HCT116 (cell line): ENCODE measurements around the gene BTF3. TPM values are rescaled to one million over a fixed set of nuclear protein-coding genes. Genes with fewer than 3 reads are reported as not detected.

Experiments
- ATAC-seq: fragments of 200-7000 bp; cut with Tn5 transposase; 2 replicates; pipeline ENCODE4 v1.9.1; 2020; ENCODE audit warnings: mild to moderate bottlenecking, moderate library complexity
- BruUV-seq: library from RNA; stranded (reverse); fragments of 400-500 nt; replicated peaks from 2 replicates; lab custom pipeline; 2021; lab: Mats Ljungman, UMichigan
- CTCF ChIA-PET: fragments of 300-600 bp; sonication (Branson Sonifier 250); formaldehyde crosslinking; loops from one replicate; lab custom pipeline; 2021; ENCODE audit warnings: antibody characterized with exemption; lab: Charles Lee
- POLR2A ChIA-PET: fragments of 300-600, 350-600 bp; sonication (Branson Sonifier 250); formaldehyde crosslinking; loops from one replicate; lab custom pipeline; 2021; ENCODE audit warnings: antibody characterized with exemption; lab: Charles Lee
- RAD21 ChIA-PET, 2 experiments: fragments of 300-600 bp; sonication (Branson Sonifier 250); formaldehyde crosslinking; loops; one replicate each; lab custom pipeline; 2023; ENCODE audit warnings: low total read pairs in 2 of 2; ENCODE audit not compliant: uncharacterized antibody in 2 of 2, unreplicated experiment in 2 of 2, low non-redundant PET in 1 of 2; lab: Charles Lee
- DNase-seq: peaks from one replicate; pipeline ENCODE4 v3.0.0-alpha.2; 2010; ENCODE audit warnings: low read depth, low spot score
- H2AFZ ChIP-seq: fragments of 200-600 bp; shearing (Covaris generic), sonication (generic); 2 replicates; pipeline ENCODE4 v1.6.1; 2017; ENCODE audit warnings: low read depth, mixed run types, mixed read lengths, antibody characterized with exemption, low read length; ENCODE audit not compliant: poor library complexity, severe bottlenecking
- H3K27ac ChIP-seq: 2 replicates; pipeline ENCODE4 v1.5.1; 2012; ENCODE audit warnings: low read depth, low read length
- H3K27me3 ChIP-seq: fragments of 200-600 bp; sonication (generic); 2 replicates; pipeline ENCODE4 v1.6.1; 2016; ENCODE audit warnings: mixed run types, low read length, mixed read lengths; ENCODE audit not compliant: insufficient read depth
- H3K36me3 ChIP-seq, 2 experiments: fragments of 200-500 bp in 1 of 2; fragments of 200-600 bp in 1 of 2; sonication (Bioruptor generic) in 1 of 2; sonication (generic) in 1 of 2; 2 replicates each; pipeline versions ENCODE4 v1.5.1 to v1.6.1; 2014 to 2016; ENCODE audit warnings: low read length in 2 of 2, inconsistent platforms in 1 of 2, mixed read lengths in 1 of 2, mixed run types in 1 of 2; ENCODE audit not compliant: insufficient read depth in 2 of 2, control insufficient read depth in 1 of 2
- H3K4me1 ChIP-seq, 2 experiments: fragments of 200-600 bp in 1 of 2; sonication (generic) in 1 of 2; 2 replicates each; pipeline versions ENCODE4 v1.5.1 to v1.6.1; 2012 to 2017; ENCODE audit warnings: low read length in 2 of 2, inconsistent platforms in 1 of 2, mild to moderate bottlenecking in 1 of 2, mixed read lengths in 1 of 2, mixed run types in 1 of 2, moderate library complexity in 1 of 2; ENCODE audit not compliant: insufficient read depth in 2 of 2, control insufficient read depth in 1 of 2
- H3K4me2 ChIP-seq: fragments of 200-600 bp; sonication (generic); 2 replicates; pipeline ENCODE4 v1.6.1; 2017; ENCODE audit warnings: mixed run types, low read length, mixed read lengths
- H3K4me3 ChIP-seq, 2 experiments: fragments of 200-600 bp in 1 of 2; sonication (generic) in 1 of 2; replicated peaks in 1 of 2; 2 replicates each; pipeline ENCODE4 v1.5.1; 2011 to 2016; ENCODE audit warnings: low read length in 2 of 2, control low read depth in 1 of 2, low read depth in 1 of 2, mild to moderate bottlenecking in 1 of 2, mixed read lengths in 1 of 2, mixed run types in 1 of 2
- H3K79me2 ChIP-seq: fragments of 200-600 bp; sonication (generic); 2 replicates; pipeline ENCODE4 v1.6.1; 2017; ENCODE audit warnings: mild to moderate bottlenecking, mixed run types, low read length, moderate library complexity, mixed read lengths; ENCODE audit not compliant: insufficient read depth
- H3K9ac ChIP-seq: fragments of 200-600 bp; sonication (generic); 2 replicates; pipeline ENCODE4 v1.6.1; 2016; ENCODE audit warnings: low read length, mixed read lengths
- H3K9me2 ChIP-seq: fragments of 200-600 bp; sonication (generic), shearing (Covaris generic); 2 replicates; pipeline ENCODE4 v1.6.1; 2017; ENCODE audit warnings: mixed run types, mild to moderate bottlenecking, moderate library complexity; ENCODE audit not compliant: insufficient read depth
- H3K9me3 ChIP-seq, 2 experiments: fragments of 200-500 bp in 1 of 2; fragments of 200-600 bp in 1 of 2; sonication (Bioruptor generic) in 1 of 2; sonication (generic) in 1 of 2; 2 replicates each; pipeline ENCODE4 v1.6.1; 2014 to 2017; ENCODE audit warnings: low read length in 2 of 2, mixed read lengths in 2 of 2, inconsistent platforms in 1 of 2, low read depth in 1 of 2, mild to moderate bottlenecking in 1 of 2, mixed run types in 1 of 2, moderate library complexity in 1 of 2; ENCODE audit not compliant: control insufficient read depth in 1 of 2, insufficient read depth in 1 of 2
- H4K20me1 ChIP-seq: fragments of 200-600 bp; sonication (generic), shearing (Covaris generic); 2 replicates; pipeline ENCODE4 v1.6.1; 2017; ENCODE audit warnings: mixed run types, mild to moderate bottlenecking, moderate library complexity; ENCODE audit not compliant: insufficient read depth
- EGR1 ChIP-seq: IDR thresholded peaks from 2 replicates; pipeline ENCODE4 v1.6.1; 2012; ENCODE audit warnings: low read depth
- POLR2A ChIP-seq: IDR thresholded peaks from 2 replicates; pipeline ENCODE4 v1.7.0; 2011; ENCODE audit warnings: borderline replicate concordance; ENCODE audit not compliant: insufficient read depth, insufficient read length; ENCODE audit errors: extremely low read depth
- intact Hi-C: fragments of 100-400 bp; cut with micrococcal nuclease; formaldehyde crosslinking; loops from 2 replicates; pipeline ENCODE4 v1.10.0; 2022
- total RNA-seq: library from RNA; stranded (reverse); gene quantifications from one replicate; pipeline ENCODE4 v1.2.1, GENCODE V29; 2021; ENCODE audit not compliant: unreplicated experiment
- TF ChIP-seq, protein P1 (sequence below): IDR thresholded peaks from 2 replicates; pipeline ENCODE4 v1.6.1; 2011; ENCODE audit warnings: mild to moderate bottlenecking, low read length, moderate library complexity; ENCODE audit not compliant: insufficient replicate concordance; ENCODE audit errors: extremely low read depth
- TF ChIP-seq, protein P2 (sequence below): IDR thresholded peaks from 2 replicates; pipeline ENCODE4 v1.6.1; 2012; ENCODE audit warnings: low read depth

BTF3 gene
- total RNA-seq, 1 experiment from 2014 or later: 868 TPM

DNA sequence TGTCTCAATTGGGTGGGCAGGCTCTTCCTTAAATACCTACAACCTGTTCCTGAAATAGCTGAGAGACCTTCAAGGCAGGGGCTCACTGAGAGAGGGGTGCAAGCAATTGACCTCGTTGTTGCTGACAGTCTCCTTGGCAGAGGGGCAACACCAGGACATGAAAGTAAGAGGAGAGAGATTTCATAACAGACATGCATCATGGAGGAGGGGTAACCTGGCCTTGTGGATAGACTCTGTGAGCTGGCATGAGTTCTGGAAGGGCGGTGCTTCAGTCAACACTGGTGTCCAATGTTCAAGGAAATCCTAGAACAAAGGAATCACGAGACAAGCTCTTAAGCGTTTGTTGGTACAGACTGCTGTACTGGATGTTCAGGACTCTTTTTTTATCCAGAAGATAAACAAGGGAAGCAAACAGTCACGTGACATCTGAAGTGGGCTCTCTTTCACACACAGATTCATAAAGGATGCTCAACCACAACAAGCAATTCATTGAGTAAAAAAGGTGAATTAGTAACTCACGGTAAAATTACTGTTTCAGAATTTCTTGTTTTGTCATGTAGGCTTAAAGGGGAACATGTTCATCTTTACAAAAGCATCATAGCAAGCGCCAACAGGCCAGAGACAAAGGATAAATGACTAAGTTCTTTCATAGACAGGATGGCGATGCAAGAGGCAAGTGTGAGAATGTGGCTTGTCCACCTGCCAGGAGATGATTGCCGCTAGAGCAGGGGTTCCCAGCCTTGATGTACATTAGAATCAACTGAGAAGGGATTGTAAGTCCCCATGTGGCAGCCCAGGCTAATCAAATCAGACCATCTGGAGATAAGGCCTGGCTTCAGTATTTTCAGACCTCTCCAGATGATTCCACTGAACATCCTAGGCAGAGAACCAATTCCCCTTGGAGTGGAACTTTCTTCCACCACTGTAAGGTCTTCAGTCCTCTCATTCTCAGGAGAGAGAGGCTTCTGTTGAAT lies 46.5 kb downstream of the BTF3 start:
- no peaks in the 10 kb centered on the region for H3K27me3 ChIP-seq
- no peaks in the 10 kb centered on the region for H3K79me2 ChIP-seq
- H3K9me3 ChIP-seq: no peaks in the 10 kb centered on the region
- no peak overlapping the region for H3K9ac ChIP-seq
- H3K4me1 ChIP-seq: peaks cover 0 to 4% of the 10 kb centered on the region in 2 experiments; a peak in 1 of 4 replicates
- no peaks in the 10 kb centered on the region for H4K20me1 ChIP-seq
- RAD21 ChIA-PET: no interaction called here
- intact Hi-C loops: no loop called here
- no peak overlapping the region for H3K4me2 ChIP-seq
- H3K36me3 ChIP-seq: no peaks in the 10 kb centered on the region
- no TSS peak for BruUV-seq
- POLR2A ChIA-PET: no interaction called here
- CTCF ChIA-PET: no interaction called here
- no peaks in the 10 kb centered on the region for H3K9me2 ChIP-seq
- TF ChIP-seq, protein P1, sequence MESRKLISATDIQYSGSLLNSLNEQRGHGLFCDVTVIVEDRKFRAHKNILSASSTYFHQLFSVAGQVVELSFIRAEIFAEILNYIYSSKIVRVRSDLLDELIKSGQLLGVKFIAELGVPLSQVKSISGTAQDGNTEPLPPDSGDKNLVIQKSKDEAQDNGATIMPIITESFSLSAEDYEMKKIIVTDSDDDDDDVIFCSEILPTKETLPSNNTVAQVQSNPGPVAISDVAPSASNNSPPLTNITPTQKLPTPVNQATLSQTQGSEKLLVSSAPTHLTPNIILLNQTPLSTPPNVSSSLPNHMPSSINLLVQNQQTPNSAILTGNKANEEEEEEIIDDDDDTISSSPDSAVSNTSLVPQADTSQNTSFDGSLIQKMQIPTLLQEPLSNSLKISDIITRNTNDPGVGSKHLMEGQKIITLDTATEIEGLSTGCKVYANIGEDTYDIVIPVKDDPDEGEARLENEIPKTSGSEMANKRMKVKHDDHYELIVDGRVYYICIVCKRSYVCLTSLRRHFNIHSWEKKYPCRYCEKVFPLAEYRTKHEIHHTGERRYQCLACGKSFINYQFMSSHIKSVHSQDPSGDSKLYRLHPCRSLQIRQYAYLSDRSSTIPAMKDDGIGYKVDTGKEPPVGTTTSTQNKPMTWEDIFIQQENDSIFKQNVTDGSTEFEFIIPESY: no peak
- no peak for TF ChIP-seq EGR1
- TF ChIP-seq, protein P2, sequence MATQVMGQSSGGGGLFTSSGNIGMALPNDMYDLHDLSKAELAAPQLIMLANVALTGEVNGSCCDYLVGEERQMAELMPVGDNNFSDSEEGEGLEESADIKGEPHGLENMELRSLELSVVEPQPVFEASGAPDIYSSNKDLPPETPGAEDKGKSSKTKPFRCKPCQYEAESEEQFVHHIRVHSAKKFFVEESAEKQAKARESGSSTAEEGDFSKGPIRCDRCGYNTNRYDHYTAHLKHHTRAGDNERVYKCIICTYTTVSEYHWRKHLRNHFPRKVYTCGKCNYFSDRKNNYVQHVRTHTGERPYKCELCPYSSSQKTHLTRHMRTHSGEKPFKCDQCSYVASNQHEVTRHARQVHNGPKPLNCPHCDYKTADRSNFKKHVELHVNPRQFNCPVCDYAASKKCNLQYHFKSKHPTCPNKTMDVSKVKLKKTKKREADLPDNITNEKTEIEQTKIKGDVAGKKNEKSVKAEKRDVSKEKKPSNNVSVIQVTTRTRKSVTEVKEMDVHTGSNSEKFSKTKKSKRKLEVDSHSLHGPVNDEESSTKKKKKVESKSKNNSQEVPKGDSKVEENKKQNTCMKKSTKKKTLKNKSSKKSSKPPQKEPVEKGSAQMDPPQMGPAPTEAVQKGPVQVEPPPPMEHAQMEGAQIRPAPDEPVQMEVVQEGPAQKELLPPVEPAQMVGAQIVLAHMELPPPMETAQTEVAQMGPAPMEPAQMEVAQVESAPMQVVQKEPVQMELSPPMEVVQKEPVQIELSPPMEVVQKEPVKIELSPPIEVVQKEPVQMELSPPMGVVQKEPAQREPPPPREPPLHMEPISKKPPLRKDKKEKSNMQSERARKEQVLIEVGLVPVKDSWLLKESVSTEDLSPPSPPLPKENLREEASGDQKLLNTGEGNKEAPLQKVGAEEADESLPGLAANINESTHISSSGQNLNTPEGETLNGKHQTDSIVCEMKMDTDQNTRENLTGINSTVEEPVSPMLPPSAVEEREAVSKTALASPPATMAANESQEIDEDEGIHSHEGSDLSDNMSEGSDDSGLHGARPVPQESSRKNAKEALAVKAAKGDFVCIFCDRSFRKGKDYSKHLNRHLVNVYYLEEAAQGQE: no peak
- no peak for TF ChIP-seq POLR2A
- H3K27ac ChIP-seq: no peak overlapping the region
- no peak overlapping the region for H2AFZ ChIP-seq
- DNase-seq (no peak), ATAC-seq (no peak)
- H3K4me3 ChIP-seq: no peak overlapping the region
